Epithelial cell of esophagus (primary cell): Measurements from ENCODE around the gene TIMM17B.

Experiments used
- DNase-seq: peaks from one replicate; pipeline ENCODE4 v3.0.0; 2010; ENCODE audit warnings: low read depth
- H3K4me3 ChIP-seq: 2 replicates; pipeline ENCODE4 v1.5.1; 2011; ENCODE audit warnings: mild to moderate bottlenecking, low read length, control low read depth
- CTCF ChIP-seq: IDR thresholded peaks from 2 replicates; pipeline ENCODE4 v1.5.1; 2011; ENCODE audit warnings: low read depth, mild to moderate bottlenecking, low read length, control low read depth, inconsistent platforms; ENCODE audit not compliant: insufficient read depth; ENCODE audit errors: missing control alignments

TIMM17B gene

DNA sequence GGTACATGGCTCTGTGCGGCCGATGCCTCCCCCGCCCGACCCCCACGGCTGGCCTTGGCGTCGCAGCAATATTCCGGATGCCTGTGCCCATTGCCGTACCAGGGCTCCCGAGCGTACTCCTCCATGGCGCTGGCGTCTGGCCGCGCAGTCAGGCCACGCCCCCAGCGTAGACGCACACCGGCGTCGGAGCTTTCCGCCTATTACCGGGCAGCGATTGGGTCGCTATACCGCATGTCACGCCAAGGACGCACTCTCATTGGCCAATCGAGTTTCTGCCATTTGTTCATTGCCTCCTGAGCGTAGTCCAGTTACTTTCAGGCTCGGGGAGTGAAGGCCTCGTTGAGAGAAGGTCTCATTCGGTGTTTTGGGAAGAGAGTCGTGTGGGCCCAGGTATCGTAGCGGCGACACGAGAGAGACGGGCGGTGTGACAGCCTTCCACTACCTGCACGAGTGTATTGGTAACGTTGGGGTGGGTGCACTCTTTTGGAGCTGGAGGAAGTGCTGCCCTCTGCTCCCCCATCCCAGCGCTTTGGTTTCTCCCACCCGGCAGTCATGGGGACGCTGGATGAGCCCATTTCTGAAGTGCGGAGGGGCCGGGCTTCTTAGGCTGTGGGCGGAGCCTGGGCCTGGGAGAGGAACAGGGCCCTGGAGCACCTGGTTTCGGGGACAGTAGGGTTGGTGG lies at the start of gene TIMM17B, which contains the start of gene PQBP1:
TIMM17B (minus strand) TSS at position 144 of the 682 bp plus-strand sequence; CDS start at position 125, 19 bp downstream.
PQBP1 (plus strand) TSS at position 306 of the 682 bp plus-strand sequence. CDS start 580 bp downstream, outside the sequence.
- no peak for TF ChIP-seq CTCF
- H3K4me3 ChIP-seq, result peak within 1 kb of the TSS; percentile 68
- DNase-seq, result peak; percentile 95

DNA sequence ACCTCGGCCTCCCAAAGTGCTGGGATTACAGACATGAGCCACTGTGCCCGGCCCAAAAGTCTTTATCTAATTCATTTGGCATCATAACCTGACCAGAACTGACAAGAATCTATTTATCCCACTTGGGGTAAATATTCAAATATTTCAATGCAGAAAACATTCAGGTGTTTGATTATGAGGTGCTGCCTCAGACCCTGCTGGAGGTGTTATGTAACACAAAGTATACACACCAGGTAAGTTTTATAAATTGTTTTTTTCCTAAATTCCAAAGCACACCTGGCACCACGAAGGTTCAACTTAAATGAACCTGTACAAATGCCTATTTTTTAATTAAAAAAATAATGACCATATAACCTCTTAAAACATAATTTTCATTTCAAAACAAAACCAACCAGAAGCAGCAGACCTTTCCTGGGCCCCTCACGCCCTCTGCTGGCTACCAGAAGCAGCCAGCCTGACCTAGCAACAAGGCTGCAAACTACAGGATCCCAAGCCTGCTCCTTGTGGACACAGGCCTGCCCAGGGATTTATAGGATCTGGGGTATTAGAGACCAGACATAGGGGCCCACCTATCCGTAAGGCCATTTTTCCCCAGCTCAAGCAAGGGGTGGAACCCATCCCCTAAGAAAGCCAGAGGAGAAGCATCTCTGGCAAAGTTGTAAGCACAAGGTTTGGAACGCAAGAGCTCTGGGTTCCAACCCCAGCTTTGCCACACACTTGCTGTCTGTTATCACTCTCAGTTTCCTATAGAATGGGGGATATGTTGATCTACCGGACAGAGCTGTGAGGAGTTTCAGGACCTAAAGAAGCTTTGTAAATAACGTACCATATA lies 48.2 kb upstream of the TIMM17B start:
- peak; percentile 72 for TF ChIP-seq CTCF
- peak; percentile 39 for DNase-seq
- H3K4me3 ChIP-seq, result no peak overlapping the region

DNA sequence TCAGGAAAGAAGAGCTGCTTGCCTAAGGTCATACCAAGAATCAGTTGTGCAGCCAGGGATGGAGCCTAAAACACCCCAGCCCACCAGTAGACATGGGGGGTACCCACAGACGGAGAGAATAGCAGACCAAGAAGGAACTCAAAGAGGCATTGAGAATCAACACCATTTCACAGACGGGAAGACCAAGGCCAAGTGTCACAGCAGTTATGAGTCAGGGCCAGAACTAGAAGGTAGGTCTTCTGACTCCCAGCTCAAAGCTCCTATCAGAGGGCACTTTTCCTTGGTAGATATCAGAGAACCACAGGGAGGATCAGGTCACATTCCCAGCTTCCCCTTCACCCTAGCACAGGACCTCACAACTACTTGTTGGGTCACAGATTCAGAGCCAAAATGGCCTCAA lies 45.3 kb upstream of the TIMM17B start:
- no peak overlapping the region for H3K4me3 ChIP-seq
- no peak for TF ChIP-seq CTCF

DNA sequence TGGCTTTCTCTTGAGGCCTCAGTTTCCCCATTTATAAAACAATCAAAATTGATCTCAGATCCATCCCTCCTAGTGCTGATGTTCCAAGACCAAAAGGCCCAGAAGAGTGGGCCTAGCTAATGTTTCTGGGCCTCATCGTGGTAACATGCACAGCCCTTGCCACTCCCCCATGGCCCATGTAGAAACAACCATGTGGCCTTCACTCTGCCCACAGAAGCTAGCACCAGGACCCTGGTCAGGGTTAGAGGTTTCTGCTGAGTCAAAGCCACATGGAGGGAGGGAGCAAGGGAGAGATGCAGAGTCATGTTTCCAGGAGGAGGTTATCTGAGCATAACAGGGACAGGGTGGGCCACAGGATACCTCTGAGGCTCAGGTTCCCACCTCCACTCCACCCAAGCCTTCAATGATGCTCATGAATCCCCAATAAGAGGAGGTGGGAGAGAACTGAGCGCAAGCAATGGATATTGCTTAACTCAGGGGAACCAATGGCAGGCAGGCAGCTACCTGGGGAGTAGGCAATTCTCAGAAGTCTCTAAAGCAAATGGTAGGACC lies 42.9 kb upstream of the TIMM17B start:
- H3K4me3 ChIP-seq, result no peak overlapping the region
- TF ChIP-seq CTCF, result no peak
- DNase-seq, result no peak

More for the DNA sequence above, 45.3 kb upstream of the TIMM17B start:
- DNase-seq, result no peak

DNA sequence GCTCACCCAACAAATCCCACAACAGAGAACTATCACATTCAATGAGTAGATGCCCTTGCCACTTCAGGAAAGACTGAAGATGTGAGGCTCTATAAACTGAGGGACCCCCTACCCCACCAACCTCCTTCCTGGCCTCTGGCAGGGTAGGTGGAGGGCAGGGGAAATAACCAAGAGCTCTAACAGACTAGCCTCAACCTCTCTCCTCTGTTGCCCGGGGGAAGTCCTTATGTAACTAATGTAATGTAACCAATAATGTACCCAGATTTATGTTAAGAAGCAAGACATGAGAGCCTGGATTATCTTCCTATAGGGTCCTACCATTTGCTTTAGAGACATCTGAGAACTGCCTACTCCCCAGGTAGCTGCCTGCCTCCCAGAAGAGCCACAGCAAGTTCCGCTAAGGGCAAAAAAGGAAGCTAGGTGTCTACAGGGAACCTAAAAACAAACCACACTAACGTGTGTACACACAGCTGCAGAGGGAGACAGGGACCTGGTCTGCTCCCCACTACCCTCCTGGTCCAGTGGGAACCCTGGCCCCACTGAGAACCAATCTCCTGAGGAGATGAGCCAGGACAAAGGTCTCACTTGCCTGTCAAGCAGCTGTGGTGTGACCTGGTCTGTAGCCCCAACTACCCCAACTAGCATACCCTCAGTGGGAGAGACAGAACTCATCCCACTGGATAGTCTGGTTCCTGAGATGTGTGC lies 42.1 kb upstream of the TIMM17B start:
- no peak for TF ChIP-seq CTCF
- DNase-seq, result no peak
- no peak overlapping the region for H3K4me3 ChIP-seq

DNA sequence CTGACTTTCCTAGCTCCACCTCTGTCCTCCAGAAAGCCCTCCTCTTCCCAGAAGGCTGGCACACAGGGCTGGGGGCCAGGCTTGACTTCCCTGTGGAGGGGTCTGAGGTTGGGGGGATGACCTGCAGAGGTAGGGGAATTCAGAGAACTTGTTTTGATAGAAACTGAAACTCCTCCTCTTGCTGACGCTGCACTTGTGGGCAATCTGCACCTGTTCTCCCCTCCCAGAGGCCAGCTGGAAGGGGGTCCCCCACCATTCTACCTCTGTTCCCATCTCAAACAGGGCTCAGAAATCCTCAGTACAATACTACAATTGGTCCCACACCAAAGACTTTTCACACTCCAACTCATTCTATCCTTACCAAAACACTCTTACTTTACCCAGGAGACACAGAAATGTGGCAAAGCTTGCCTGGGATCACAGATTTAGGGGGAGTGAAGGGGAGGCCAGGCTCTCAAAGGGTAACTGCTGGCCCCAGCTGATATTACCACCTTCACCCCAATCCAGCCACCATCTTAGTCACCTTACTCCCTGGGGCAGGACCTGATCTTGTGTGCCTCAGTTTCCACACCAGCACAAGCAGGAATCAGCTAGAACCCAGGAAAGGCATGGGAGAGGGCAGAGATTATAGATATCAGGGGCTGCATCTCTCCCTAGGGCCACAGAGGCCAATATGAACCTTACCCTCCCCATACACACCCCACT lies 41.3 kb upstream of the TIMM17B start:
- H3K4me3 ChIP-seq, result no peak overlapping the region
- TF ChIP-seq CTCF, result no peak
- no peak for DNase-seq
